ENCODE measurements around the gene TAAR6.
"Not testable (repeated sequence)": the region's sequence is repeated elsewhere in the genome, so short reads cannot be mapped to it uniquely, and the experiment has no call there.

The TAAR6 gene, protein sequence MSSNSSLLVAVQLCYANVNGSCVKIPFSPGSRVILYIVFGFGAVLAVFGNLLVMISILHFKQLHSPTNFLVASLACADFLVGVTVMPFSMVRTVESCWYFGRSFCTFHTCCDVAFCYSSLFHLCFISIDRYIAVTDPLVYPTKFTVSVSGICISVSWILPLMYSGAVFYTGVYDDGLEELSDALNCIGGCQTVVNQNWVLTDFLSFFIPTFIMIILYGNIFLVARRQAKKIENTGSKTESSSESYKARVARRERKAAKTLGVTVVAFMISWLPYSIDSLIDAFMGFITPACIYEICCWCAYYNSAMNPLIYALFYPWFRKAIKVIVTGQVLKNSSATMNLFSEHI

GRCh38 chr6:132570221-132570777, at the start of gene TAAR6:
Gene TAAR6 (plus strand): TSS chr6:132570322. CDS start chr6:132570322, 0 bp downstream.
- no peak for DNase-seq

DNA sequence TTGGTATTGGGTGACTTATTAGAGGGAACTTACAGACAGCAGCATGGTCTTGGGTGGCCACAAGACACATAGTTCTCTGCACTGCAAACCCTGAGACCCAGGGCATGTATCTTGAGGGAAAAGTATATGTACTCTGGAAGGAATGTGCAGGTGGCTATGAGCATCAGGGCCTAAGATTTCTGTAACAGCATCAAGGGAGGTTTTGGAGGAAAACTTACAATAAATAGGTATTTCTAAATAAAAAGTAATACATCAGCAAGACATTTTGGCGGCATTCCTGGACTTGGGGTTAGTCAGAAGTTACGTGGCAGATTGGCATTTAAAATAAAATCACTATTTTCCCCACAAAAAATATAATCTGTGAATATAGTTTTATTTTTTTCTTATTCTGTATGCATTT, 49.2 kb upstream of the TAAR6 start:
- no peak for DNase-seq

GRCh38 chr6:132524646-132525045, 45.5 kb upstream of the TAAR6 start:
- DNase-seq = no peak

GRCh38 chr6:132525866-132526265, 44.3 kb upstream of the TAAR6 start:
- DNase-seq = no peak

DNA sequence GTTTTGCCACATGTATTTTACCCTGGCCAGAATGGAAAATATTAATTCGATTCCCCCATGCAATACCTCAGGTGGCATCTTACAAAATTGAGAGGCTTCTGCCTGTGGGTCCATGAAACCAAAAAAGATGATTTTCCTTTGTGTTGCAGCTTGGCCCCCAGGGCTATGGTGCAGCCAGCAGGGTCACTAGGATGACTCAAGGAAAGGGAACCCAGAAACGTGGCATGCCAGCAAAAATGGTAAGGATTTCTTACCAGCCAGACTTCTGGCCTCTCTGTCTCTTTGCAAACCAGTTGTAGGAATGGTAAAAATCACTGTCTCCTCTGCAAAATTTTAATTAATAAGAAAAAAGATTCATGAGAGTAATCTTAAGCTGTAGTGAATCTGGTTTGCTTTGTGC, 43.7 kb upstream of the TAAR6 start:
- DNase-seq = no peak

GRCh38 chr6:132527791-132528190, 42.3 kb upstream of the TAAR6 start:
- DNase-seq = peak; percentile 43

DNA sequence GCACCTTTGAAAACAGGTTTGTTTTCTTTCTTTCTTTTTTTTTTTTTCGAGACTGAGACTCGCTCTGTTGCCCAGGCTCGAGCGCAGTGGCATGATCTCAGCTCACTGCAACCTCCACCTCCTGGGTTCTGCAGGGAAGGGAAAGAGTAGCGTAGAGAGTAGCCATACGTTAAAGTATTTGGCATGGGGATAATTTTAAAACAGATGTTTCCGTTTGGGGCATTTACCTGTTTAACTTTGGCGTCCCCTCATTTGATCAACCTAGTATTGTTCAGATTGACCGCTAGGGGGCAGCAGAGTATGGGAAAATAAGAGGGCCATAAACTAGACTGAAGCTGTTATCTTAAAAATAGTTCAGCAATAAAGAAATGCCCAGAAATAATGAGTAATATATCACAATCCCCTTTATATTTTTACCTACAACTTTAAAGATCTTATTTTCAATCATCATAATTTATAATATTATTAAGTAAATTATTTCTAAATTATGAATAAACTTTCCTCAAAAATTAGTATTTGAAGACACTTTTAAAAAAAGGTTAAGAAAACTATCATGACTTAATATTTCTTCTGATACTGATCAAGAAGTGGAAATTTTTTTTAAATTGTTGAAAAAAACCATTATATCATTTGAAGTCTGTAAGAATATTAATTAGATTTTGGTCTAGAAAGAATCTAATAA, 39.7 kb upstream of the TAAR6 start:
- peak; percentile 50 for DNase-seq

DNA sequence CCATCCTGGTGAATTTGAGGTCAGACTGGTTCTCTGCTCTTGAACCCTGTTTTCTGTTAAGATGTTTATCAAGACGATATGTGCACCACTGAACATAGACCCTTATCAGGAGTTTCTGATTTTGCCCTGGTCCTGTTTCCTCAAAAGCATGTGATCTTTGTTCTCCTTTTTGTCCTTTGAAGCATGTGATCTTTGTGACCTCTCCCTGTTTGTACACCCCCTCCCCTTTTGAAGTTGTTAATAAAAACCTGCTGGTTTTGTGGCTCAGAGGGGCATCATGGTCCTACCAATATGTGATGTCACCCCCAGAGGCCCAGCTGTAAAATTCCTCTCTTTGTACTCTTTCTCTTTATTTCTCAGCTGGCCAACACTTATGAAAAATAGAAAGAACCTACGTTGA, 35.6 kb upstream of the TAAR6 start:
- DNase-seq = not testable (repeated sequence)

DNA sequence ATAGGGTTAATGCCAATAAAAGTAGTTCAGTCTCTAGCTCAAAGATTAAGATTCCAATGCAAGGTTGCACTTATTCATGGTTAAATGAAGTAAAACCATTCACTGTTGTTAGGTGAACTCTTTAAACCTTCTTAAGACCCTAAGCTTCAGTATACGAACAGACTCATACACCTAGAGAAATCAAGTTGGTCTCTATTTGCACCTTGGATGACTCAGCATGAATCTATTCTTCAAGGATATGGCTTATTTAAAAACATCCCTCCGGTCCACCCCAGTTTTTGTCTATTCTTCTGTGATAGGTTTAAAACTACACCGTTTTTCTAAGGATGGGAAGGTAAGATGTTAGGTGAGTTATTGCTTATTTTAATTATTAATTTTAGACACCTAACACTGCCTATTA, 33.0 kb upstream of the TAAR6 start:
- DNase-seq = no peak

DNA sequence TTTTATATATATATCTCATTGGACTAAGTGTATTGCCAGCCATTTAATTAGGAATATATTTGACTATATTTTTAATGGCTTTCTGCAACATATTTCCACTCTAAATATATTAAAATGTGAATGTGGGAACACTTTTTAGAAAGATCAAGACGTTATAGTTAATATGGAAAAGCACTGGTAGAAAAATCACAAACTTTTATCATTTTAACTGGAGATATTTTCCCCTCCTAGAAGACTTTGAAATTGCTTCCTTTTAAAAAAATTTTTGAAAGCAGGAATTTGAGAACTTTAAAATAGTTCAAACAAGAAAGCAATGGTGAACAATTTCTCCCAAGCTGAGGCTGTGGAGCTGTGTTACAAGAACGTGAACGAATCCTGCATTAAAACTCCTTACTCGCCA, 32.1 kb upstream of the TAAR6 start, which contains the start of gene TAAR9:
Gene TAAR9, plus strand, starts transcription at position 301 of the 400 bp plus-strand sequence. Its CDS starts 13 bp downstream, at position 314.
- DNase-seq = no peak

DNA sequence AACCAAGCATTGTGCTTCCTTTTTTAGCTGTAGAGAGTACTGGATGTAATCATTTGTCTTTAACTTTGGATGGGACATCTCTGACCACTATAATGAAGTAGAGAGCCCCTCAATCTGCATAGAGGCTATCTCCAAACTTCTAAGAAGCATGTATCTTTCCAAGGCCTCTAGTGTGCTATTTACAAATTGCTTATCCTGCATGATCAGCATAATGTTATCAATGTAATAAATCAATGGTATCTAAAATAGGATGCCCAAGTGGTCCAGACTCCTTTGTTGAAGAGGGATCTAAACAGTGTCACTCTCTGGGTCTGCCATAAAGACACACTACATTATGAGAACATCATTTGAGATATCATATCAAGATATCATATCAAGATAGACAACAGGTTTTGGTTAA, 25.3 kb upstream of the TAAR6 start:
- DNase-seq = no peak

DNA sequence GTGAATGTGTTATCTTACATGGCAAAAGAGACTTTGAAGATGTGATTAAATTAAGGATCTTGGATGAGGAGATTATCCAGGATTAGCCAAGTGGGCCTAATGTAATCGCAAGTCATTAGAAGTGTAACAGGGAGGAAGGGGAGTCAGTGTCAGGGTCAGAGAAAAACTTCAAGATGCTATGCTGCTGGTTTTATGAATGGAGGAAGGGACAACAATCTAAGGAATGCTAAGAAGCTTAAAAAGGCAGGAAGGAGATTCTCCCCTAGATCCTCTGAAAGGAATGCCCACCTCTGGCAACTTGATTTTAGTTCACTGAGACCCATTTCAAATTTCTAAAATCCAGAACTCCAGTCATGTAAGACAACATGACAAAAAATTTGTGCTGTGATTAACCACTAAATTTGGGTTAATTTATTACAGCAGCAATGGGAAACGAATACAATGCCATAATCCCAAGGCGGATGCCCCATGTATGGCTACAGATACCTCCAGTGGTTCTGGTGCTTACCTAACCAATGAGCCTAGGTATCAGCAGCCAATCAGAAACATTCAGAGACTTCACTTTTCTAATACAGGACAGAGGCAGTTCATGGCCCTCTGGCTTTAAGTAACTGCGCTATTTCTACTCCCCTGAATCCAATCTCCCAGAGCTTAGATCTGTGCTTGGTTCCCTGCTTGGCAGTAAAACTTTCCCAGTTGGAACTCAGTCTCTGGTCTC, 21.2 kb upstream of the TAAR6 start:
- no peak for DNase-seq

GRCh38 chr6:132551214-132551613, 18.9 kb upstream of the TAAR6 start:
- DNase-seq = no peak

DNA sequence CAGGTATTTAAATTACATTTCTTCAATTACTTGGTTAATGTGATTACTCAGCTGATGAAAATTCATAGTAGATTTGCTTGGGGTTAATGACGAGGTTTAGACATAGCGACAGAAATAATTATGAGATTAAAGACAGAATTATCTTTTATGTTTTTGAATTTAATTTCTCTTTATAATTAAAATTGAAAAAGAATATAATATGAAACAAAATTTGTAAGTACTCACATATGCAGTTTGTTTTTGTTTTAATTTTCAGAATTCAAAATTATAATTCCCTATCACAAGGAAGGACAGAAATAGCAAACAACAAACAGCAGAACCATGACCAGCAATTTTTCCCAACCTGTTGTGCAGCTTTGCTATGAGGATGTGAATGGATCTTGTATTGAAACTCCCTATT, 17.8 kb upstream of the TAAR6 start, which contains the start of gene TAAR8:
Gene TAAR8, plus strand, starts transcription at position 301 of the 400 bp plus-strand sequence. Its CDS starts 21 bp downstream, at position 322.
- DNase-seq = no peak

GRCh38 chr6:132560087-132560486, 10.0 kb upstream of the TAAR6 start:
- DNase-seq = not testable (repeated sequence)

- DNase-seq = no peak
Measured at GRCh38 chr6:132566404-132566803, 3.7 kb upstream of the TAAR6 start.

GRCh38 chr6:132567566-132567965, 2.6 kb upstream of the TAAR6 start:
- no peak for DNase-seq

DNA sequence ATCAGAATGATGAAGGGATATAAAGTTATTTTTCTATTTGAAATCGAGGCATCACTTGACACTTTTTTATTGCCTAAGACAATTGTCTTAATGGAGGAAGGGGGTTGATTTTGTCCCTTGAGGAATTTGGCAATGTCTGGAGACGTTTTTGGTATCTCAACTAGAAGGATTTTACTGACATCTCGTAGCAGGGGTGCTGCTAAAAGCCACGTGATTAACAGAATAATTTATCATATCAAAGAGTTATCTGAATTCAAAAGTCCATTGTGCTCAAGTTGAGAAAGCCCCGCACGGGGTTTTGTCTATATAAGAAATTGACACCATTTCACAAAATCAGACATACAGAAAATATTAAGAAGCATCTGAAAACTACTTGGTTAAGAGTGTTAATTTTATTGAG, 1.5 kb upstream of the TAAR6 start:
- no peak for DNase-seq

- no peak for DNase-seq
Measured at GRCh38 chr6:132569170-132569569, 952 bp upstream of the TAAR6 start.

DNA sequence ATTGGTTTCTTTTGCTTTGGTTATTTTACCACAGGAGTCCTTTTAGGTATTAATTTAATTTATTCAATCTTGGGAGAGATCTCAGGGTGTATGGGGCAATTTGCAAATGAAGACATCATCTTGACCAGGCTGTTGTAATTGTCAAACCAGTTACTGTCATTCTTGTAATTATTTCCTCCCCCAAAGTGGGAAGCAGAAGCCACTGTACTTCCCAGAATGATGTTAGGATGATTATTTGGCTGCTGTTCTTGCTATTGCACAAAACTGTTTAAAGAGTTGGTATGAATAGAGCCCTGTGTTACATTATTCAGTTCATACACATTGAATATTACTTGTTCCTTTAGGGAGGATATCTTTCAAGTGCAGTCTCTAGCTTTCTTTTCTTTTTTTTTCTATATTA, 1.7 kb downstream of the TAAR6 start:
- no peak for DNase-seq

DNA sequence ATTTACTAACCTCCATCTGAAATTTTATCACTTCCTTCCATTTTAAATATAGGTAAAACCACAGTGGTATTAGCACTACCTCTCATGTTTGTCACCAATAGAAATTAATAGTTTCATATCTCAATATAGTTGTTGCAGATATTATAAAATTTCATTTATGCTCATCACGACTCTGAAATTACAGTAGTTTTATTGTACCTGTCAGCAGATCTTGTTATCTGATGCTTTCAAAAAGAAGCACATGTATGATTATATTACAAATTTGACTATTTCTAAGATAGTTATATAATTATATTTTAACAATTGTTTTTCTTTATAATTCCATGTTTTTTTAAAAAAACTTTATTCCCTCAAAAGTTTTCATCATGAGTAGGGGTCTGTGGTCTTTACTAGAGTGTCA, 14.6 kb downstream of the TAAR6 start:
- DNase-seq = no peak

DNA sequence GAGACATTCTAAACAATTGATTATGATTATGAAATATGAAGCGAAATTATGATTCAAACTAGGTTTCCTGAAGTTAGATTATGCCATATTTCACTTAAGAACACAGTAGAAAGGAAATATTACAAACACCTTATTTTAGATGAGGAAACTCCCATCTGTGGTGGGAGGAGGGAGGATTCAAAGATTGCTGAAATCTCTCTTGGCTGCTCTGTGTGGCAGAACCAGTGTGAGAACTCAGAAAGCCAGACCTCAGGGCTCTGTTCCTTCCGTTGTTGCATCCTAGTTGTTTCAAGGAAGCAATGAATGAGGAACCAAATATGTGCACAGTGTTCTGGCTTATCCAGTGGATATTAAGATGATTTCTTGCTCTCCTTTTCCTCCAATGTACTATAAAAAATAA, 17.3 kb downstream of the TAAR6 start:
- no peak for DNase-seq

DNA sequence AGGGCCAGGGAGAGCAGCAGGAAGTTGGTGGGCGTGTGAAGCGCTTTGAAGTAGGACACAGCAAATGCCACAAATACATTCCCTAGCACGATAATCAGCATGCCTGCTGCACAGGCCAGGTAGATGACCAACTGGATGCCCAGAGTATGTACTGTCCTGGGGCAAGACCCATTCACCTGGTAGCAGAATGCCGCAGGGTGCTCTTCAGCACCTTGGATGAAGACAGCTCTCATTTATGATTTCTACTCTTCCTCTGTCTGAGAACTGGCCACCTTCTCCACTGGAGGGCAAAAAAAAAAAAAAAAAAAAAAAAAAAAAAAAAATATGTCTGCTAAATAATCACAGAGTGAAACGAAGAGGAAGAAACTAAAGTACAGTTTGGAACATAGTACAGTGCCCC, 19.3 kb downstream of the TAAR6 start, which contains the start of gene TAAR5:
Gene TAAR5, minus strand, starts transcription at position 288 of the 400 bp plus-strand sequence. Its CDS starts 55 bp downstream, at position 233.
- no peak for DNase-seq

Measured in NCI-H1436 (cell line).